ENCODE data around the gene PADI3.

Gene PADI3

GRCh38 chr1:17258758-17259130 lies 9.8 kb downstream of the PADI3 start:
- Histone ChIP-seq H3K9ac (ENCODE audit: low read length) (no peak overlapping the region), H3K36me3 (ENCODE audit: insufficient read depth, low read length) (no peaks in the 10 kb centered on the region), H3K4me1 (ENCODE audit: insufficient read depth, low read length, severe bottlenecking) (no peaks in the 10 kb centered on the region), H3K79me2 (ENCODE audit: insufficient read depth, low read length) (no peaks in the 10 kb centered on the region), H3K9me3 (ENCODE audit: low read length) (no peaks in the 10 kb centered on the region), H2AFZ (ENCODE audit: low read length) (no peak overlapping the region), H3K4me2 (ENCODE audit: low read length) (no peak overlapping the region), H3F3A (ENCODE audit: insufficient read depth, low read length) (no peaks in the 10 kb centered on the region), H3K9me2 (ENCODE audit: low read depth, low read length) (no peaks in the 10 kb centered on the region), H3K27me3 (ENCODE audit: insufficient read depth, low read length) (peaks cover 3% of the 10 kb centered on the region; the same call in 1 of the 2 replicates), H3K27ac (ENCODE audit: low read depth, low read length, poor library complexity, severe bottlenecking) (no peak overlapping the region), H3K4me3 (ENCODE audit: low read depth, low read length, poor library complexity, severe bottlenecking) (no peak overlapping the region), H4K20me1 (ENCODE audit: insufficient read depth, low read length) (no peaks in the 10 kb centered on the region)
- TF ChIP-seq EZH2 (IDR thresholded peaks at IDR 0.05; ENCODE audit: borderline replicate concordance, low read length), result no peak
- no peak for TF ChIP-seq CTCF (IDR thresholded peaks at IDR 0.05; ENCODE audit: low read length)

GRCh38 chr1:17259233-17259873 lies 10.5 kb downstream of the PADI3 start:
- Histone ChIP-seq H3K9me3 (ENCODE audit: low read length) (no peaks in the 10 kb centered on the region), H3K79me2 (ENCODE audit: insufficient read depth, low read length) (no peaks in the 10 kb centered on the region), H3K4me3 (ENCODE audit: low read depth, low read length, poor library complexity, severe bottlenecking) (no peak overlapping the region), H2AFZ (ENCODE audit: low read length) (no peak overlapping the region), H3F3A (ENCODE audit: insufficient read depth, low read length) (no peaks in the 10 kb centered on the region), H3K27ac (ENCODE audit: low read depth, low read length, poor library complexity, severe bottlenecking) (no peak overlapping the region), H3K4me2 (ENCODE audit: low read length) (no peak overlapping the region), H3K9ac (ENCODE audit: low read length) (no peak overlapping the region), H4K20me1 (ENCODE audit: insufficient read depth, low read length) (no peaks in the 10 kb centered on the region), H3K27me3 (ENCODE audit: insufficient read depth, low read length) (peaks cover 3% of the 10 kb centered on the region; the same call in 1 of the 2 replicates), H3K4me1 (ENCODE audit: insufficient read depth, low read length, severe bottlenecking) (no peaks in the 10 kb centered on the region), H3K36me3 (ENCODE audit: insufficient read depth, low read length) (no peaks in the 10 kb centered on the region), H3K9me2 (ENCODE audit: low read depth, low read length) (no peaks in the 10 kb centered on the region)
- TF ChIP-seq CTCF (IDR thresholded peaks at IDR 0.05; ENCODE audit: low read length) (no peak), EZH2 (IDR thresholded peaks at IDR 0.05; ENCODE audit: borderline replicate concordance, low read length) (no peak)

DNA sequence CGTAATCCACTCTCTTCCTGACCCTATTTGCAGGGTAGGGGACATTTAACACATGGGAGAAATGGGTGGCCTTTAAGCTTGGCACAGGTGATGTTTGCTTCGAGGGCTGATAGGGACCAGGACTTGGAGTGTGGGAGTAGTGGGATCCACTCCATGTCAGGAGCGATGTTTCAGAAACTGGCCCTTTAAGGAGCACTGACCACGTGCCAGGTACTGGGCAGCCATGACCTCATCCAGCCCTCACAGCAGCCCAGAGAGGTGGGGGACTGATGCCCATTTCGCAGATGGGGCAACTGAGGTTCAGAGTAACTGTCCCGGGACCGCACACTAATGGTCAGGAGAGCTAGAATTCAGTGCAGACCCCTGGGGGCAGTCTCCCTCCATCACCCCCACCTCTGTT lies 11.4 kb downstream of the PADI3 start:
- Histone ChIP-seq H3K4me3 (ENCODE audit: low read depth, low read length, poor library complexity, severe bottlenecking) (no peak overlapping the region), H3K9me3 (ENCODE audit: low read length) (no peaks in the 10 kb centered on the region), H3K4me1 (ENCODE audit: insufficient read depth, low read length, severe bottlenecking) (no peaks in the 10 kb centered on the region), H2AFZ (ENCODE audit: low read length) (no peak overlapping the region), H3K9me2 (ENCODE audit: low read depth, low read length) (no peaks in the 10 kb centered on the region), H4K20me1 (ENCODE audit: insufficient read depth, low read length) (no peaks in the 10 kb centered on the region), H3K27me3 (ENCODE audit: insufficient read depth, low read length) (no peaks in the 10 kb centered on the region; the same call in 1 of the 2 replicates), H3F3A (ENCODE audit: insufficient read depth, low read length) (no peaks in the 10 kb centered on the region), H3K36me3 (ENCODE audit: insufficient read depth, low read length) (no peaks in the 10 kb centered on the region), H3K79me2 (ENCODE audit: insufficient read depth, low read length) (no peaks in the 10 kb centered on the region), H3K9ac (ENCODE audit: low read length) (no peak overlapping the region), H3K4me2 (ENCODE audit: low read length) (no peak overlapping the region), H3K27ac (ENCODE audit: low read depth, low read length, poor library complexity, severe bottlenecking) (no peak overlapping the region)
- TF ChIP-seq CTCF (IDR thresholded peaks at IDR 0.05; ENCODE audit: low read length), result no peak
- no peak for TF ChIP-seq EZH2 (IDR thresholded peaks at IDR 0.05; ENCODE audit: borderline replicate concordance, low read length)

Data from OCI-LY1 (cell line).